Neural crest cell (in vitro differentiated cells): Measurements from ENCODE around the gene TIMM50. TPM values are rescaled to one million over a fixed set of nuclear protein-coding genes. Genes with fewer than 3 reads are reported as not detected.
A peak's percentile ranks its signal among the peaks of the same experiment; 100 is the strongest.

Source experiments
- DNase-seq: peaks from one replicate; pipeline ENCODE4 v3.0.0; 2021; ENCODE audit warnings: low read depth, mixed read lengths, low spot score
- H3K27ac Mint-ChIP-seq: one replicate; pipeline ENCODE4 v1.8.0; 2021; ENCODE audit warnings: mild to moderate bottlenecking, mixed read lengths; ENCODE audit not compliant: unreplicated experiment
- H3K27me3 Mint-ChIP-seq: 2 replicates; pipeline ENCODE4 v1.8.0; 2021; ENCODE audit warnings: low read depth, mild to moderate bottlenecking, mixed read lengths
- H3K36me3 Mint-ChIP-seq: 2 replicates; pipeline ENCODE4 v1.8.0; 2021; ENCODE audit warnings: low read depth, mild to moderate bottlenecking, mixed read lengths
- H3K4me1 Mint-ChIP-seq: 2 replicates; pipeline ENCODE4 v1.8.0; 2021; ENCODE audit warnings: mixed read lengths
- H3K4me3 Mint-ChIP-seq: one replicate; pipeline ENCODE4 v1.8.0; 2021; ENCODE audit warnings: mild to moderate bottlenecking, mixed read lengths
- H3K9me3 Mint-ChIP-seq: 2 replicates; pipeline ENCODE4 v1.8.0; 2021; ENCODE audit warnings: mixed read lengths
- CTCF ChIP-seq: fragments of 200-600 bp; sonication (generic); conservative IDR thresholded peaks from 2 replicates; pipeline ENCODE4 v1.5.0; 2021; ENCODE audit warnings: antibody characterized with exemption, mild to moderate bottlenecking
- total RNA-seq: library from RNA; stranded (reverse); gene quantifications from 2 replicates; pipeline ENCODE4 v1.2.1, GENCODE V29; 2021

TIMM50 gene
- total RNA-seq, 1 donor from 2014 or later, result 121 TPM

DNA sequence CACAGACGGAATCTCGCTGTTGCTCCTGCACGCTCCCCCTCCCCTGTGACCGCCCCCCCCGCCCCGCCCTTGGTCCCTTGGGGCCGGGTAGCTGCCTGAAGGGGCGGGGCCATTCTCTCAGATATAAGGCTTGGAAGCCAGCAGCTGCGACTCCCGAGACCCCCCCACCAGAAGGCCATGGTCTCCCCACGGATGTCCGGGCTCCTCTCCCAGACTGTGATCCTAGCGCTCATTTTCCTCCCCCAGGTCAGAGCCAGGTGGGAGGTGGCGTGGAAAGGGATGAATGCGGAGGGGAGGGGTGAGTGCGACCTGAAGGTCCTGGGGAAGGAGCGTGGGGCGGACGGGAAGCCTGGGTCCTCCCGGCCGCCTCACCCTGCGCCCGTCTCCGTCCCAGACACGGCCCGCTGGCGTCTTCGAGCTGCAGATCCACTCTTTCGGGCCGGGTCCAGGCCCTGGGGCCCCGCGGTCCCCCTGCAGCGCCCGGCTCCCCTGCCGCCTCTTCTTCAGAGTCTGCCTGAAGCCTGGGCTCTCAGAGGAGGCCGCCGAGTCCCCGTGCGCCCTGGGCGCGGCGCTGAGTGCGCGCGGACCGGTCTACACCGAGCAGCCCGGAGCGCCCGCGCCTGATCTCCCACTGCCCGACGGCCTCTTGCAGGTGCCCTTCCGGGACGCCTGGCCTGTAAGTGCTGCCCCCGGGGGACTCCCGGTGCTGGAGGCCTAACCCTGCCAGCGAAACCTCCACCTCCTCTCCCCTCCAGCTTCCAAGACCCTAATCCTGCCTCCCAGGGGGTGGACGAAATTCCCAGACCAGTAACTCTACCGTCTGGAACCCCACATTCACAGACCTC lies 18.4 kb downstream of the TIMM50 start, which contains the start of gene DLL3:
DLL3 (plus strand) TSS at position 150 of the 845 bp plus-strand sequence; CDS start at position 178, 28 bp downstream.
- Mint-ChIP-seq H3K36me3 (no peaks in the 10 kb centered on the region), H3K4me3 (peak within 1 kb of the TSS; percentile 79), H3K4me1 (peaks cover 20% of the 10 kb centered on the region), H3K27me3 (peaks cover 80% of the 10 kb centered on the region), H3K9me3 (no peaks in the 10 kb centered on the region), H3K27ac (peak within 1 kb of the TSS; percentile 59)
- no peak for TF ChIP-seq CTCF
- peak; percentile 17 for DNase-seq

DNA sequence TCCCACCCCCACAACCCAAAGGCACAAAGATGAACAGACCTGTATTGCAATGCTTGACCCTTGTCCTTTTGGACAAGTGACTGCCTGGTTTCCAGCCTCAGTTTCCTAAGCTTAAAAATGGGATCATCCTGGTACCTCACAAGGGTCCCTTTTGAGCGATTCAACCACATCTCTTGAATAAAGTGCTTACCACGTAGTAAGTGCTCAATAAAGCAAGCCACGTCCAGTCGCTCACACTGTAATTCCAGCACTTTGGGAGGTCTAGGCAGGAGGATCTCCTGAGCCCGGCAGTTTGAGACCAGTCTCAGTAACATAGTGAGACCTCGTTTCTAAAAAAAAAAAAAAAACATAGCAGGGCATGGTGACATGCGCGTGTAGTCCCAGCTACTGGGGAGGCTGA lies 19.3 kb downstream of the TIMM50 start:
- peak overlapping the region; percentile 79 for H3K4me3 Mint-ChIP-seq
- no peak for DNase-seq
- H3K27me3 Mint-ChIP-seq, result peaks cover 86% of the 10 kb centered on the region
- no peaks in the 10 kb centered on the region for H3K36me3 Mint-ChIP-seq
- H3K9me3 Mint-ChIP-seq, result no peaks in the 10 kb centered on the region
- H3K27ac Mint-ChIP-seq, result no peak overlapping the region
- H3K4me1 Mint-ChIP-seq, result peaks cover 17% of the 10 kb centered on the region
- no peak for TF ChIP-seq CTCF

DNA sequence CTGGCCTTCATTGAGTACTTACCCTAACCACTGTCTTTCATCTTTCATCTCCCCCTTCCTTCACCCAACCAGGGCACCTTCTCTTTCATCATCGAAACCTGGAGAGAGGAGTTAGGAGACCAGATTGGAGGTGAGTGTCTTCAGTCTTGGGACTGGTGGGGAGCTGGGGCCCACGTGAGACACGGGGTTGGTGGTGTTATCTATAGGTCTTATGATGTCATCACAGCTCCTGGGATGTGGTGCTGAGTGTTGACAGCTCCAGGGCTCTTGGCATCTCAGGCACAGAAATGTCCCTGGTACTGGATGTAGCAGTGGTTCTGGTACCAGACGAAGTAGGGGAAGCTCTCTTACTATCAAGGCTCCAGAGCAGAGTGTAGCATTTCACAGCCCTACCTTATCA lies 19.9 kb downstream of the TIMM50 start:
- Mint-ChIP-seq H3K9me3 (peaks cover under 1% of the 10 kb centered on the region), H3K27ac (no peak overlapping the region), H3K4me3 (peak overlapping the region; percentile 54), H3K36me3 (no peaks in the 10 kb centered on the region), H3K4me1 (peaks cover 17% of the 10 kb centered on the region), H3K27me3 (peaks cover 88% of the 10 kb centered on the region)
- no peak for DNase-seq
- no peak for TF ChIP-seq CTCF

- no peak overlapping the region for H3K4me3 Mint-ChIP-seq
- DNase-seq, result no peak
- peaks cover 1% of the 10 kb centered on the region for H3K36me3 Mint-ChIP-seq
- H3K9me3 Mint-ChIP-seq, result peaks cover 3% of the 10 kb centered on the region
- peaks cover 18% of the 10 kb centered on the region for H3K4me1 Mint-ChIP-seq
- H3K27ac Mint-ChIP-seq, result no peak overlapping the region
- no peak for TF ChIP-seq CTCF
- H3K27me3 Mint-ChIP-seq, result peaks cover 89% of the 10 kb centered on the region
These were observed 20.7 kb downstream of the TIMM50 start for GRCh38 chr19:39501340-39501739.

DNA sequence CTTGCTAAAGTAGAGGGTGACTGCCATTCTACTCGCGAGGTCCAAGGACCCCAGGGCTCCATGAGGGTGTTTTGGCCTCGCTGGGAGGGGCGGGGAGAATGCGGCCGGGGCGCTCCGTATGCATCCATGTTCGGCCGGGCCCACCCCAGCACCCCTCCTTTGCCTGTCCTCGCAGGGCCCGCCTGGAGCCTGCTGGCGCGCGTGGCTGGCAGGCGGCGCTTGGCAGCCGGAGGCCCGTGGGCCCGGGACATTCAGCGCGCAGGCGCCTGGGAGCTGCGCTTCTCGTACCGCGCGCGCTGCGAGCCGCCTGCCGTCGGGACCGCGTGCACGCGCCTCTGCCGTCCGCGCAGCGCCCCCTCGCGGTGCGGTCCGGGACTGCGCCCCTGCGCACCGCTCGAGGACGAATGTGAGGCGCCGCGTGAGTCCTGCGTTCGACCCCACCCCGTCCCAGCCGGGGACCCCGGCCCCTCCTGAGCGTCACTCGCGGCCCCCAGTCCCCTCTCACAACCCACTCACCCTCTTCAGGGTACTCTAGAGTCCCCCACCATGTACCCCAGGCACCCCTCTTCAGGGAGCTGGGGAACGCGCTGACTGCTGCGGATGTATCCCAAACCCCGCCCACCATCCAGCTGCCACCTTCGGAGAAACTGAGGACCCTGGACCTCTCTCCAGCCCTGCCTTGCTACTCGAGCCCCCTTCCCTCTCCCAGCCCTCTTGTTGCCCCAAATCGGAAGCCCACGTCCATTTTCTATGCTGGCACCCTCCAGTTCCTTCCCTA lies 22.2 kb downstream of the TIMM50 start:
- no peak overlapping the region for H3K27ac Mint-ChIP-seq
- peak; percentile 73 for DNase-seq
- no peak overlapping the region for H3K4me3 Mint-ChIP-seq
- peaks cover 6% of the 10 kb centered on the region for H3K9me3 Mint-ChIP-seq
- H3K4me1 Mint-ChIP-seq, result peaks cover 24% of the 10 kb centered on the region
- TF ChIP-seq CTCF, result peak; percentile 85
- H3K27me3 Mint-ChIP-seq, result peaks cover 87% of the 10 kb centered on the region
- H3K36me3 Mint-ChIP-seq, result peaks cover 4% of the 10 kb centered on the region
